H9 (cell line): ENCODE results near the gene SIX3. TPM values are rescaled to one million over a fixed set of nuclear protein-coding genes. Genes with fewer than 3 reads are reported as not detected.

Experiments
- DNase-seq: peaks from one replicate; pipeline ENCODE4 v3.0.0-alpha.2; 2017
- H2AFZ ChIP-seq: one replicate; pipeline ENCODE4 v1.6.1; 2013; ENCODE audit warnings: mild to moderate bottlenecking, low read length, control low read depth, moderate library complexity
- H2AK5ac ChIP-seq: 2 replicates; pipeline ENCODE4 v1.6.1; 2013; ENCODE audit warnings: low read length, control low read depth, mixed read lengths; ENCODE audit not compliant: insufficient read length
- H2BK120ac ChIP-seq: one replicate; pipeline ENCODE4 v1.6.1; 2013; ENCODE audit warnings: low read depth, mild to moderate bottlenecking, low read length, control low read depth, inconsistent platforms; ENCODE audit not compliant: poor library complexity, severe bottlenecking
- H2BK12ac ChIP-seq: 2 replicates; pipeline ENCODE4 v1.6.1; 2013; ENCODE audit warnings: low read length, control low read depth, mixed read lengths, low read depth; ENCODE audit not compliant: insufficient read length
- H2BK15ac ChIP-seq: 2 replicates; pipeline ENCODE4 v1.6.1; 2013; ENCODE audit warnings: low read depth, low read length, control low read depth
- H2BK20ac ChIP-seq: one replicate; pipeline ENCODE4 v1.6.1; 2013; ENCODE audit warnings: low read depth, mild to moderate bottlenecking, low read length, control low read depth, inconsistent platforms; ENCODE audit not compliant: poor library complexity, severe bottlenecking
- H2BK5ac ChIP-seq: 2 replicates; pipeline ENCODE4 v1.6.1; 2013; ENCODE audit warnings: low read length, control low read depth, mixed read lengths; ENCODE audit not compliant: insufficient read length
- H3K14ac ChIP-seq: 2 replicates; pipeline ENCODE4 v1.6.1; 2013; ENCODE audit warnings: low read length, control low read depth; ENCODE audit not compliant: insufficient read depth
- H3K18ac ChIP-seq: 2 replicates; pipeline ENCODE4 v1.6.1; 2013; ENCODE audit warnings: low read depth, mild to moderate bottlenecking, mixed read lengths, low read length, control low read depth; ENCODE audit not compliant: insufficient read length
- H3K23ac ChIP-seq: 2 replicates; pipeline ENCODE4 v1.6.1; 2013; ENCODE audit warnings: low read length, control low read depth, mixed read lengths, low read depth; ENCODE audit not compliant: insufficient read length
- H3K23me2 ChIP-seq: 2 replicates; pipeline ENCODE4 v1.6.1; 2013; ENCODE audit warnings: low read depth, mild to moderate bottlenecking, mixed read lengths, low read length, control low read depth; ENCODE audit not compliant: insufficient read length, poor library complexity, severe bottlenecking
- H3K27ac ChIP-seq: 2 replicates; pipeline ENCODE4 v1.5.1; 2013; ENCODE audit warnings: low read length, control low read depth, mixed read lengths, low read depth; ENCODE audit not compliant: insufficient read length
- H3K27me3 ChIP-seq: 2 replicates; pipeline ENCODE4 v1.6.1; 2013; ENCODE audit warnings: low read length, control low read depth, inconsistent platforms; ENCODE audit not compliant: insufficient read depth
- H3K4ac ChIP-seq: 2 replicates; pipeline ENCODE4 v1.6.1; 2013; ENCODE audit warnings: low read depth, mild to moderate bottlenecking, control low read depth, inconsistent platforms, low read length, moderate library complexity
- H3K4me1 ChIP-seq: 2 replicates; pipeline ENCODE4 v1.6.1; 2013; ENCODE audit warnings: low read length, control low read depth, inconsistent platforms; ENCODE audit not compliant: insufficient read depth
- H3K4me2 ChIP-seq: 2 replicates; pipeline ENCODE4 v1.6.1; 2013; ENCODE audit warnings: low read length, control low read depth, mixed read lengths; ENCODE audit not compliant: insufficient read length, insufficient read depth
- H3K56ac ChIP-seq: 2 replicates; pipeline ENCODE4 v1.6.1; 2013; ENCODE audit warnings: low read depth, mild to moderate bottlenecking, mixed read lengths, low read length, control low read depth; ENCODE audit not compliant: insufficient read length
- H3K79me1 ChIP-seq: 2 replicates; pipeline ENCODE4 v1.6.1; 2013; ENCODE audit warnings: low read depth, mild to moderate bottlenecking, moderate library complexity, low read length, control low read depth, inconsistent platforms; ENCODE audit not compliant: insufficient read depth, poor library complexity, severe bottlenecking
- H3K79me2 ChIP-seq: 2 replicates; pipeline ENCODE4 v1.6.1; 2013; ENCODE audit warnings: low read length, control low read depth, inconsistent platforms; ENCODE audit not compliant: insufficient read depth
- H3K9ac ChIP-seq: 2 replicates; pipeline ENCODE4 v1.6.1; 2013; ENCODE audit warnings: low read length, control low read depth, mixed read lengths; ENCODE audit not compliant: insufficient read length; ENCODE audit errors: extremely low read depth
- H3K9me3 ChIP-seq: one replicate; pipeline ENCODE4 v1.6.1; 2013; ENCODE audit warnings: low read depth, low read length, inconsistent platforms; ENCODE audit not compliant: control insufficient read depth
- H3T11ph ChIP-seq: one replicate; pipeline ENCODE4 v1.6.1; 2013; ENCODE audit warnings: mild to moderate bottlenecking, low read length, control low read depth, inconsistent platforms
- H4K20me1 ChIP-seq: one replicate; pipeline ENCODE4 v1.6.1; 2013; ENCODE audit not compliant: control insufficient read depth, insufficient read length, insufficient read depth
- H4K5ac ChIP-seq: 2 replicates; pipeline ENCODE4 v1.6.1; 2013; ENCODE audit warnings: low read depth, mild to moderate bottlenecking, mixed read lengths, low read length, control low read depth; ENCODE audit not compliant: insufficient read length
- H4K8ac ChIP-seq: replicated peaks from 2 replicates; pipeline ENCODE4 v1.6.1; 2013; ENCODE audit warnings: low read length, control low read depth, mixed read lengths, low read depth; ENCODE audit not compliant: insufficient read length
- H4K91ac ChIP-seq: 2 replicates; pipeline ENCODE4 v1.6.1; 2013; ENCODE audit warnings: low read depth, mild to moderate bottlenecking, moderate library complexity, mixed read lengths, low read length, control low read depth; ENCODE audit not compliant: insufficient read length
- H3K27ac Mint-ChIP-seq, 3 experiments: 2 replicates in 2 of 3; 3 replicates in 1 of 3; pipeline ENCODE4 v1.8.0; 2020 to 2021; ENCODE audit warnings: mixed read lengths in 3 of 3, mild to moderate bottlenecking in 1 of 3, moderate library complexity in 1 of 3
- H3K27me3 Mint-ChIP-seq: 2 replicates; pipeline ENCODE4 v1.8.0; 2021; ENCODE audit warnings: low read depth, mild to moderate bottlenecking, moderate library complexity, mixed read lengths
- H3K36me3 Mint-ChIP-seq, 3 experiments: 2 replicates in 2 of 3; 3 replicates in 1 of 3; pipeline ENCODE4 v1.8.0; 2020 to 2021; ENCODE audit warnings: low read depth in 3 of 3, mixed read lengths in 3 of 3; ENCODE audit not compliant: insufficient read depth in 1 of 3
- H3K4me1 Mint-ChIP-seq, 2 experiments: 2 replicates each; pipeline ENCODE4 v1.8.0; 2020; ENCODE audit warnings: mixed read lengths in 2 of 2
- H3K4me3 Mint-ChIP-seq, 2 experiments: 2 replicates in 1 of 2; 3 replicates in 1 of 2; pipeline ENCODE4 v1.8.0; 2020 to 2021; ENCODE audit warnings: mild to moderate bottlenecking in 2 of 2, mixed read lengths in 2 of 2, moderate library complexity in 1 of 2
- H3K9me3 Mint-ChIP-seq, 2 experiments: 2 replicates in 1 of 2; 3 replicates in 1 of 2; pipeline ENCODE4 v1.8.0; 2020; ENCODE audit warnings: mild to moderate bottlenecking in 2 of 2, mixed read lengths in 2 of 2, moderate library complexity in 1 of 2
- WGBS: extraction: QIAGEN DNeasy Blood & Tissue Kit; methylation state at CpG from one replicate; pipeline ENCODE4 v1.1.7; 2013; ENCODE audit warnings: missing lambda C conversion rate, low lambda C conversion rate, mixed read lengths; ENCODE audit not compliant: insufficient read length; ENCODE audit errors: extremely low coverage; 5-methylcytosine and 5-hydroxymethylcytosine counted together
- total RNA-seq: library from RNA; stranded (reverse); gene quantifications from 2 replicates; pipeline ENCODE4 v1.2.1, GENCODE V29; 2021
- TF ChIP-seq, protein P1 (sequence below): fragments of 200-600 bp; sonication (generic); conservative IDR thresholded peaks from 3 replicates; pipeline ENCODE4 v1.8.0; 2021; ENCODE audit warnings: antibody characterized with exemption, mild to moderate bottlenecking

Gene SIX3
- total RNA-seq, 1 experiment from 2014 or later = 0.55 TPM

DNA sequence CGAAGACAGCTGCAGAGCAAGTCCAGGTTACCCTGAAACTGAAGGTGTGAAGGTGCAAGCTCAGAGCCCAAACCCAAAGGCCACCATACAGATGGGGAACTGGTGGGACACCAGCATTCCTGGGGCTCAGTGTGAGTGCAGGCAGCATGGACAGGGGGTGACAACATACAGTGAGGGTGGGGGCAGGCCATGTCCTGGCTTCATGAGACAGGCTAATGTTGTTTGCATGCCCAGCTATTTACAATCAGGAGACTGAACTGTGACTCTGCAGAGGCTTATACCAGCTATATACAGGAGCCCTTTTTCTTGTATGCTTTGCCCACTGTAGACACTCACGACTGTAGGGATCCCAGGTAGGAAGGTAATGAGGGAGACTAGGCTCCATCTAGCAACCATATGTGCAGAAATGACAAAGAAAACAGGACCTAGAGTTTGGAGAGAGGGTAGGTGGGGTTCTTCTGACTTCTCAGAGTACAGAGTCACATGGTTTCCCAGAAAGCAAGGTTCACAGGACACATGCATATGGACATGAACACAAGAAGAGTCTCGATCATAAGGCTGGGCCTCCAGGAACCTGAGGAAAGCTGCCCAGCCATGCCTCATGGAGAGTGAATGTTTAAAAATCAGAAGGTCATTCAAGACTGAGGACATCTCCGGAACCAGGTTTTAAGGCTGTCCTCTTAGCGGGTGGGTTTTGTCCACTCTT lies 26.4 kb downstream of the SIX3 start:
- Mint-ChIP-seq H3K27ac (no peak overlapping the region), H3K4me1 (peaks cover 20 to 45% of the 10 kb centered on the region in 2 experiments), H3K9me3 (no peaks in the 10 kb centered on the region; a peak in 1 of 5 replicates), H3K4me3 (no peak overlapping the region), H3K27me3 (peaks cover 47% of the 10 kb centered on the region), H3K36me3 (no peaks in the 10 kb centered on the region)
- no peaks in the 10 kb centered on the region; the same call in 1 of the 2 replicates for H3K79me2 ChIP-seq
- H3K27me3 ChIP-seq = no peaks in the 10 kb centered on the region
- no peak overlapping the region for H3K4me2 ChIP-seq
- no peak overlapping the region for H3K27ac ChIP-seq
- no peak overlapping the region for H2AFZ ChIP-seq
- H3K79me1 ChIP-seq = no peaks in the 10 kb centered on the region
- no peak overlapping the region for H4K91ac ChIP-seq
- no peak overlapping the region for H3T11ph ChIP-seq
- no peak overlapping the region for H4K8ac ChIP-seq
- H3K18ac ChIP-seq = no peak overlapping the region
- no peak overlapping the region for H3K56ac ChIP-seq
- H2BK15ac ChIP-seq = no peak overlapping the region
- H3K23ac ChIP-seq = no peak overlapping the region
- H2BK20ac ChIP-seq = no peak overlapping the region
- no peak overlapping the region for H4K5ac ChIP-seq
- no peak overlapping the region for H3K4ac ChIP-seq
- no CpG with 5 or more reads among the region's 5 CpGs for WGBS
- H3K4me1 ChIP-seq = no peaks in the 10 kb centered on the region
- H3K23me2 ChIP-seq = no peaks in the 10 kb centered on the region
- H3K14ac ChIP-seq = no peak overlapping the region
- no peak overlapping the region for H2BK5ac ChIP-seq
- no peak overlapping the region for H2AK5ac ChIP-seq
- no peaks in the 10 kb centered on the region for H4K20me1 ChIP-seq
- no peaks in the 10 kb centered on the region for H3K9me3 ChIP-seq
- no peak overlapping the region for H2BK12ac ChIP-seq
- TF ChIP-seq, protein P1, sequence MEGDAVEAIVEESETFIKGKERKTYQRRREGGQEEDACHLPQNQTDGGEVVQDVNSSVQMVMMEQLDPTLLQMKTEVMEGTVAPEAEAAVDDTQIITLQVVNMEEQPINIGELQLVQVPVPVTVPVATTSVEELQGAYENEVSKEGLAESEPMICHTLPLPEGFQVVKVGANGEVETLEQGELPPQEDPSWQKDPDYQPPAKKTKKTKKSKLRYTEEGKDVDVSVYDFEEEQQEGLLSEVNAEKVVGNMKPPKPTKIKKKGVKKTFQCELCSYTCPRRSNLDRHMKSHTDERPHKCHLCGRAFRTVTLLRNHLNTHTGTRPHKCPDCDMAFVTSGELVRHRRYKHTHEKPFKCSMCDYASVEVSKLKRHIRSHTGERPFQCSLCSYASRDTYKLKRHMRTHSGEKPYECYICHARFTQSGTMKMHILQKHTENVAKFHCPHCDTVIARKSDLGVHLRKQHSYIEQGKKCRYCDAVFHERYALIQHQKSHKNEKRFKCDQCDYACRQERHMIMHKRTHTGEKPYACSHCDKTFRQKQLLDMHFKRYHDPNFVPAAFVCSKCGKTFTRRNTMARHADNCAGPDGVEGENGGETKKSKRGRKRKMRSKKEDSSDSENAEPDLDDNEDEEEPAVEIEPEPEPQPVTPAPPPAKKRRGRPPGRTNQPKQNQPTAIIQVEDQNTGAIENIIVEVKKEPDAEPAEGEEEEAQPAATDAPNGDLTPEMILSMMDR = no peak
- H2BK120ac ChIP-seq = no peak overlapping the region
- no peak overlapping the region for H3K9ac ChIP-seq
- no peak for DNase-seq
